GM12878 (cell line): ENCODE measurements around the gene DSTN. TPM values are rescaled to one million over a fixed set of nuclear protein-coding genes. Genes with fewer than 3 reads are reported as not detected.

Experiments used
- ATAC-seq: fragments of 200-7000 bp; cut with Tn5 transposase; 3 replicates; pipeline ENCODE4 v1.9.1; 2020; ENCODE audit warnings: mild to moderate bottlenecking, moderate library complexity
- BruUV-seq: library from RNA; stranded (reverse); fragments of 400-500 nt; replicated peaks from 2 replicates; lab custom pipeline; 2021; lab: Mats Ljungman, UMichigan
- CTCF ChIA-PET: fragments of 300-600 bp; sonication (Branson Sonifier 250); formaldehyde crosslinking; extraction: SDS; loops from one replicate; lab custom pipeline; 2021; ENCODE audit warnings: inconsistent platforms; lab: Yijun Ruan, JAX
- POLR2A ChIA-PET: fragments of 350-600 bp; formaldehyde crosslinking; extraction: SDS; loops from one replicate; lab custom pipeline; 2021; ENCODE audit warnings: inconsistent platforms; lab: Charles Lee
- RAD21 ChIA-PET: fragments of 300-600 bp; sonication (Branson Sonifier 250); formaldehyde crosslinking; loops from one replicate; lab custom pipeline; 2023; ENCODE audit warnings: antibody characterized with exemption; ENCODE audit not compliant: unreplicated experiment; lab: Charles Lee
- SMC1A ChIA-PET: fragments of 300-600 bp; sonication (Branson Sonifier 250); formaldehyde crosslinking; loops from one replicate; lab custom pipeline; 2023; ENCODE audit not compliant: unreplicated experiment, uncharacterized antibody; lab: Charles Lee
- DNase-seq: peaks from one replicate; pipeline ENCODE4 v3.0.0-alpha.2; 2011; ENCODE audit warnings: low read depth, low spot score
- FAIRE-seq: peaks from 3 replicates; lab custom pipeline; 2011; peaks lifted over from hg19 to GRCh38; lab: Jason Lieb, UNC
- H2AFZ ChIP-seq: 2 replicates; pipeline ENCODE4 v1.6.0; 2011; ENCODE audit warnings: low read depth, low read length, control low read depth; ENCODE audit not compliant: control insufficient read depth
- H3K27ac ChIP-seq: 2 replicates; pipeline ENCODE4 v1.5.1; 2011; ENCODE audit warnings: control low read depth; ENCODE audit not compliant: control insufficient read depth, insufficient read depth
- H3K27me3 ChIP-seq, 2 experiments: replicated peaks in 1 of 2; 2 replicates each; pipeline versions ENCODE4 v1.6.0 to v1.6.1; 2011; ENCODE audit warnings: low read length in 1 of 2; ENCODE audit not compliant: control insufficient read depth in 2 of 2, insufficient read depth in 2 of 2
- H3K36me3 ChIP-seq, 2 experiments: 2 replicates each; pipeline ENCODE4 v1.5.1; 2011; ENCODE audit warnings: low read length in 1 of 2; ENCODE audit not compliant: control insufficient read depth in 2 of 2, insufficient read depth in 2 of 2
- H3K4me1 ChIP-seq: 2 replicates; pipeline ENCODE4 v1.6.1; 2011; ENCODE audit warnings: mild to moderate bottlenecking, low read length, moderate library complexity, mixed read lengths; ENCODE audit not compliant: control insufficient read depth, insufficient read depth
- H3K4me2 ChIP-seq: 2 replicates; pipeline ENCODE4 v1.6.0; 2011; ENCODE audit warnings: control low read depth; ENCODE audit not compliant: control insufficient read depth, insufficient read depth
- H3K4me3 ChIP-seq: fragments of 200-600 bp; sonication (generic); 2 replicates; pipeline ENCODE4 v1.5.1; 2016
- H3K79me2 ChIP-seq: 2 replicates; pipeline ENCODE4 v1.6.0; 2011; ENCODE audit warnings: low read length; ENCODE audit not compliant: control insufficient read depth, insufficient read depth
- H3K9ac ChIP-seq: 2 replicates; pipeline ENCODE4 v1.8.0; 2011; ENCODE audit warnings: low read length, control low read depth, mixed read lengths; ENCODE audit not compliant: control insufficient read depth, insufficient read depth
- H3K9me3 ChIP-seq: replicated peaks from 3 replicates; pipeline ENCODE4 v1.5.1; 2011; ENCODE audit warnings: mild to moderate bottlenecking, low read length; ENCODE audit not compliant: control insufficient read depth, insufficient read depth
- H4K20me1 ChIP-seq: 2 replicates; pipeline ENCODE4 v1.6.0; 2011; ENCODE audit not compliant: control insufficient read depth, insufficient read depth
- BCL3 ChIP-seq: IDR thresholded peaks from 2 replicates; pipeline ENCODE4 v1.6.1; 2011; ENCODE audit warnings: borderline replicate concordance, low read depth, mild to moderate bottlenecking, moderate library complexity, low read length; ENCODE audit not compliant: insufficient read depth, poor library complexity, severe bottlenecking
- CEBPB ChIP-seq, 2 experiments: fragments of 150-350 bp in 1 of 2; IDR thresholded peaks; 2 replicates each; pipeline ENCODE4 v1.6.1; 2012 to 2014; ENCODE audit warnings: low read depth in 2 of 2, low read length in 2 of 2, borderline replicate concordance in 1 of 2, inconsistent platforms in 1 of 2
- E2F8 ChIP-seq: fragments of 450-650 bp; IDR thresholded peaks from 2 replicates; pipeline ENCODE4 v1.6.1; 2018; ENCODE audit warnings: mild to moderate bottlenecking, low read depth, moderate library complexity; ENCODE audit not compliant: partially characterized antibody
- MTA2 ChIP-seq: fragments of 450-650 bp; IDR thresholded peaks from 2 replicates; pipeline ENCODE4 v1.6.1; 2016; ENCODE audit warnings: low read depth, mild to moderate bottlenecking, moderate library complexity
- MTA3 ChIP-seq: IDR thresholded peaks from 2 replicates; pipeline ENCODE4 v1.6.1; 2012; ENCODE audit warnings: low read length, inconsistent platforms, borderline replicate concordance
- PBX3 ChIP-seq: IDR thresholded peaks from 2 replicates; pipeline ENCODE4 v1.6.1; 2011; ENCODE audit warnings: mild to moderate bottlenecking, low read depth, low read length, moderate library complexity; ENCODE audit not compliant: insufficient replicate concordance
- SPI1 ChIP-seq: IDR thresholded peaks from 2 replicates; pipeline ENCODE4 v1.6.1; 2011; ENCODE audit warnings: low read depth, mild to moderate bottlenecking, low read length, moderate library complexity, borderline replicate concordance; ENCODE audit not compliant: insufficient read depth
- SREBF2 ChIP-seq: IDR thresholded peaks from 2 replicates; pipeline ENCODE4 v1.6.1; 2012; ENCODE audit warnings: mild to moderate bottlenecking, low read length
- WGBS: methylation state at CpG from one replicate; pipeline ENCODE4 v1.1.6; 2016; ENCODE audit warnings: low lambda C conversion rate; ENCODE audit not compliant: insufficient replicate concordance, insufficient coverage; ENCODE audit errors: missing lambda C conversion rate; 5-methylcytosine and 5-hydroxymethylcytosine counted together
- in situ Hi-C: fragments of 300-500 bp; cut with MboI; formaldehyde crosslinking; loops from 9 replicates; pipeline ENCODE4 v1.14.3; 2018; ENCODE audit warnings: mixed read lengths
- intact Hi-C: fragments of 100-400 bp; cut with micrococcal nuclease; formaldehyde crosslinking; loops from one replicate; pipeline ENCODE4 v1.14.2; 2022; ENCODE audit not compliant: unreplicated experiment
- polyA plus RNA-seq, 11 experiments: library from polyadenylated mRNA; depleted of rRNA in 4 of 11; unstranded in 6 of 11; stranded (reverse) in 5 of 11; fragments of >200 nt; fragmentation: Nextera tagmentation in 4 of 11; fragmentation: Illumina TruSeq in 1 of 11; extraction: Ambion mirVana in 4 of 11; extraction: Trizol in 1 of 11; gene quantifications; 1 replicate in 1 of 11; 2 replicates in 10 of 11; pipeline versions ENCODE4 v1.2.1 to v1.2.3, GENCODE V29; 2011 to 2016; ENCODE audit warnings: inconsistent platforms in 2 of 11, missing spikeins in 2 of 11, low read depth in 1 of 11
- total RNA-seq, 4 experiments: library from RNA; depleted of rRNA in 3 of 4; stranded (reverse); fragments of >200 nt in 3 of 4; fragmentation: Illumina TruSeq in 1 of 4; extraction: Trizol in 1 of 4; gene quantifications; 2 replicates each; pipeline versions ENCODE4 v1.2.1 to v1.2.3, GENCODE V29; 2013 to 2021

The DSTN gene
- total and polyA plus RNA-seq, 10 of the 15 experiments (the other 5 are each of a cell fraction or from before 2014, with no cell fraction given), result 26.7 to 137 (median 40.8) TPM

- Histone ChIP-seq H3K36me3 (no peaks in the 10 kb centered on the region), H3K79me2 (no peaks in the 10 kb centered on the region), H3K4me1 (no peaks in the 10 kb centered on the region)
- CTCF ChIA-PET, result interaction anchor here (1.0 kb wide), 1 partner anchor 13 kb away, joined by 4 read pairs; no protein-coding TSS in a partner anchor
- TF ChIP-seq CEBPB (IDR thresholded peaks at IDR 0.05; ENCODE audit: borderline replicate concordance in 1 of 2, low read depth in 2 of 2, low read length in 2 of 2), result no peak
- no peak for TF ChIP-seq SREBF2
- peak; percentile 44; the same call in 1 of the 2 replicates for TF ChIP-seq SPI1
- TF ChIP-seq, all 136 proteins: peak for 1
- no peaks in the 10 kb centered on the region for H4K20me1 ChIP-seq
- intact Hi-C loops, result no loop called here
- RAD21 ChIA-PET, result interaction anchor here (1.4 kb wide), 1 partner anchor 14 kb away, joined by 3 read pairs; no protein-coding TSS in a partner anchor
- no peak overlapping the region for H3K4me3 ChIP-seq
- FAIRE-seq (no peak), DNase-seq (no peak), ATAC-seq (no peak)
- no peak overlapping the region for H3K4me2 ChIP-seq
- no peak overlapping the region for H3K27ac ChIP-seq
- H3K9ac ChIP-seq, result no peak overlapping the region
- no peaks in the 10 kb centered on the region; a peak in 1 of 4 replicates for H3K27me3 ChIP-seq
- in situ Hi-C loops, result no loop called here
- no peaks in the 10 kb centered on the region for H3K9me3 ChIP-seq
- H2AFZ ChIP-seq, result no peak overlapping the region
- 35% methylated on average over 7 of the region's 7 CpGs for WGBS
- BruUV-seq, result no TSS peak
- SMC1A ChIA-PET, result interaction anchor here (1.3 kb wide), 1 partner anchor 15 kb away, joined by 3 read pairs; no protein-coding TSS in a partner anchor
- POLR2A ChIA-PET, result no interaction called here
Observed at GRCh38 chr20:17558154-17558940, 11.5 kb upstream of the DSTN start.

GRCh38 chr20:17558941-17559304 is 11.0 kb upstream of the DSTN start:
- no TSS peak for BruUV-seq
- intact Hi-C loops (no loop called here), in situ Hi-C loops (no loop called here)
- Histone ChIP-seq H2AFZ (no peak overlapping the region), H3K36me3 (no peaks in the 10 kb centered on the region), H3K27ac (no peak overlapping the region), H3K9me3 (no peaks in the 10 kb centered on the region), H3K9ac (no peak overlapping the region), H3K4me1 (no peaks in the 10 kb centered on the region), H3K27me3 (no peaks in the 10 kb centered on the region; a peak in 1 of 4 replicates), H4K20me1 (no peaks in the 10 kb centered on the region), H3K79me2 (no peaks in the 10 kb centered on the region), H3K4me3 (no peak overlapping the region), H3K4me2 (no peak overlapping the region)
- ATAC-seq, result no peak
- CTCF ChIA-PET, result no interaction called here
- POLR2A ChIA-PET, result no interaction called here
- WGBS, result 88% methylated on average over 1 of the region's 1 CpG
- RAD21 ChIA-PET, result no interaction called here
- SMC1A ChIA-PET, result no interaction called here
- DNase-seq, result no peak
- no peak for FAIRE-seq
- TF ChIP-seq PBX3, result no peak
- TF ChIP-seq BCL3, result no peak
- TF ChIP-seq MTA3, result no peak
- TF ChIP-seq MTA2, result no peak
- no peak for TF ChIP-seq E2F8
